ENCODE measurements around the gene SLC39A3.

The SLC39A3 gene

DNA sequence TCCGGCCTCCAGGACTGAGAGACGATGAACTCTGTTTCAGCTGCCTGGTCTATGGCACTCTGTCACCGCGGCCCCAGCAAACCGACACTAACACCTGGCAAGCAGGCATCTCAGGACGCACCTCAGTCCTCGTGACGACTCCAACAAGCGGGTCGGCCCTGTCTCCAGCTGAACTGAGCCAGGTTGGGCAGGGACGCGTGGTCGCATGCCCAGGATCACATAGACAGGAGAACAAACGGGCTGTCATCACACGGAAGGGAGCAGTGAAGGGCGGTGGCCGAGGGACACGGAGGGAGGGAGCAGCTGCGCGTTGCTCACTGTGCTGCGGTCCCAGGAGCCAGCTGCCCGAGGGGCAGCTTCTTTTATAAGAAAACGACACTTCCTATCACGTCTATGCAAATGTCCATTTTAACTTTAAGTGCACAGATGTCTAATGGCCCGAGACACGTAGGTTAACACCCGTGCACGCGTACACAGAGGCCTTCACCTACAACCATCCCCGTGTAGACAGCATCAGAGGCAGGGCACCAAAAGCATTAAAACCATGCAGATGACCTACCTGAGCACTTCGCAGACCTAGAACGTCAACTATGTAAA is 34.4 kb upstream of the SLC39A3 start:
- no peak overlapping the region for H3K4me3 ChIP-seq (ENCODE audit: low read length)
- TF ChIP-seq, protein P1, sequence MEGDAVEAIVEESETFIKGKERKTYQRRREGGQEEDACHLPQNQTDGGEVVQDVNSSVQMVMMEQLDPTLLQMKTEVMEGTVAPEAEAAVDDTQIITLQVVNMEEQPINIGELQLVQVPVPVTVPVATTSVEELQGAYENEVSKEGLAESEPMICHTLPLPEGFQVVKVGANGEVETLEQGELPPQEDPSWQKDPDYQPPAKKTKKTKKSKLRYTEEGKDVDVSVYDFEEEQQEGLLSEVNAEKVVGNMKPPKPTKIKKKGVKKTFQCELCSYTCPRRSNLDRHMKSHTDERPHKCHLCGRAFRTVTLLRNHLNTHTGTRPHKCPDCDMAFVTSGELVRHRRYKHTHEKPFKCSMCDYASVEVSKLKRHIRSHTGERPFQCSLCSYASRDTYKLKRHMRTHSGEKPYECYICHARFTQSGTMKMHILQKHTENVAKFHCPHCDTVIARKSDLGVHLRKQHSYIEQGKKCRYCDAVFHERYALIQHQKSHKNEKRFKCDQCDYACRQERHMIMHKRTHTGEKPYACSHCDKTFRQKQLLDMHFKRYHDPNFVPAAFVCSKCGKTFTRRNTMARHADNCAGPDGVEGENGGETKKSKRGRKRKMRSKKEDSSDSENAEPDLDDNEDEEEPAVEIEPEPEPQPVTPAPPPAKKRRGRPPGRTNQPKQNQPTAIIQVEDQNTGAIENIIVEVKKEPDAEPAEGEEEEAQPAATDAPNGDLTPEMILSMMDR (IDR thresholded peaks at IDR 0.05; ENCODE audit: insufficient read depth, low read depth, low read length, missing control alignments) = no peak
- no peak for DNase-seq (ENCODE audit: low read depth)

GRCh38 chr19:2771786-2772674 is 32.2 kb upstream of the SLC39A3 start:
- no peak overlapping the region for H3K4me3 ChIP-seq (ENCODE audit: low read length)
- no peak for DNase-seq (ENCODE audit: low read depth)
- TF ChIP-seq, protein P1 (IDR thresholded peaks at IDR 0.05; ENCODE audit: insufficient read depth, low read depth, low read length, missing control alignments) = no peak

GRCh38 chr19:2770055-2771013 is 30.5 kb upstream of the SLC39A3 start:
- H3K4me3 ChIP-seq (ENCODE audit: low read length) = no peak overlapping the region
- TF ChIP-seq, protein P1 (IDR thresholded peaks at IDR 0.05; ENCODE audit: insufficient read depth, low read depth, low read length, missing control alignments) = no peak
- no peak for DNase-seq (ENCODE audit: low read depth)

DNA sequence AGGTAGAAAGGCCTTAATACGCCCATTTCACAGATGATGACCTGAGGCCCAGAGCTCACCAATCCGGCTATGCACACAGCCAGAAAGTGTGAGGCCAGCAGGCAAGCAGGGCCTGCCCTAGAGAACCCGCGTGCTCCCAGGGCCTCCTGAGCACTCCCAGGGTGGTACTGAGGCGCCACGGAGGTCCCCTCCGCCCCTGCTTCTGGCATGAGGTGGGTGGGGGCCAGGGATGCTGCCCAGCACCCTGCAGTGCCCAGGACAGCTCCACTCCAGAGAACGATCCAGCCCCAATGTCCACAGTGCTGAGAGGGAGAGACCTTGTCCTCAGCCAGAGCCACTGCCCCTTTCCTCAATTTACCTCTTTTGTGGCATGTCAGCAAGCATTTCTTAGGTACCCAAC is 29.4 kb upstream of the SLC39A3 start:
- no peak overlapping the region for H3K4me3 ChIP-seq (ENCODE audit: low read length)
- DNase-seq (ENCODE audit: low read depth) = no peak
- TF ChIP-seq, protein P1 (IDR thresholded peaks at IDR 0.05; ENCODE audit: insufficient read depth, low read depth, low read length, missing control alignments) = no peak

DNA sequence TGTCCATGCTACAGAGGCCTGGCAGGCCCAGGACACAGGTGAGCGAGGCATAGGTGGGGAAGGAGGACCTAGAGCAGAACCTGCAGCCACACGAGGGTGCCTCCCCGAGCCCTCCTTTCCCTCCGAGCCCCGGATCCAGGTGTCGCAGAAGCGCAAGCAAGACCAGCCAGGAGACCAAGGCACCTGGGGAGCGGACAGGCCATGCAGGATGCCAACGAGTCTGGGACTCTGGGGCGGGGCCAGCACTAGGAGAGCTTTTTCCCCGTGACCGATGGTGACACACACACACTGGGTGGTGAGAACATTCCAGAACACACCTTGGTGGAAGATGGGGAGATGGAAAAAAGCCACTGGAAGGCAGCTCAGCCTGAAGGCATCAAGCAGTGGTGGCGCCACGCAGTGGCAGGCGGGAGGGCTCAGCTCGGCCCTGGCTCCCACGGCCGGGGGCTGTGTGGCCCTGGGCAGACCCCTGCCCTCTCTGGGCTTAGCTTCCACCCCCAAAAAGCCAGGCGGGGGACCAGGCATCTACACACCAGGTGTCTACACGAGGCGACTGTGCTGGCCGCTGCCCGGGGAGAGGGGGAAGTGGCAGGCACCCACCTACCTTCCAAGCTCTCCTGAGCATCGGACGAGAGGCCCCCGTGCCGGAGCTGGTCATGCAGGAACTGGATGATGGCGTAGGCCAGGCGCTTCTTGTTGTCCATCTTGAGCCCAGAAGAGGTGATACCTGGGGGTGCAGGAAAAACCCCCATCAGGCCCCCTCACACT is 28.7 kb upstream of the SLC39A3 start:
- no peak overlapping the region for H3K4me3 ChIP-seq (ENCODE audit: low read length)
- DNase-seq (ENCODE audit: low read depth) = peak; percentile 34
- TF ChIP-seq, protein P1 (IDR thresholded peaks at IDR 0.05; ENCODE audit: insufficient read depth, low read depth, low read length, missing control alignments) = no peak

DNA sequence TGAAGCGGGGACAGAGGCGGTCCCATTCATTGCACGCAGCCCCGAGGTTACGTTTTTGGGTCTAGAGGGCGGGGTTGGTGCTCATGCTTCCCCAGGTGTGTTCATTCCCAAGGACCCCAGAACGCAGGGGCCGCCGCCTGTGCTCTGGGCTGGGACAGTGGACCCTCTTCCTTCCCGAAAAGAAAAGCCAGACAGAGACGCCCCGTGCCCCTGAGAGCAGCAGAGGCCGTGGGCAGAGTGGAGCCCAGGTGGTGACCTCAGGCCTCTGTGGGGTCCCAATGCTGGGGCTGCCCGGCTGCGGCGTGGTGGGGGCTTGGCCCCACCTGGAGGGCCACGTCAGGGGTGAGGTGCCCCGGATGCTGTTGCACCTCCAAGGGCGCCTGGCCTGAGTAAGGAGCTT is 27.9 kb upstream of the SLC39A3 start:
- DNase-seq (ENCODE audit: low read depth) = no peak
- no peak overlapping the region for H3K4me3 ChIP-seq (ENCODE audit: low read length)
- TF ChIP-seq, protein P1 (IDR thresholded peaks at IDR 0.05; ENCODE audit: insufficient read depth, low read depth, low read length, missing control alignments) = no peak
